Non-pigmented ciliary epithelial cell (primary cell): ENCODE data around the gene FAM110D.

Experiments used
- DNase-seq: peaks from one replicate; pipeline ENCODE4 v3.0.0-alpha.2; 2010; ENCODE audit warnings: low read depth

The FAM110D gene

DNA sequence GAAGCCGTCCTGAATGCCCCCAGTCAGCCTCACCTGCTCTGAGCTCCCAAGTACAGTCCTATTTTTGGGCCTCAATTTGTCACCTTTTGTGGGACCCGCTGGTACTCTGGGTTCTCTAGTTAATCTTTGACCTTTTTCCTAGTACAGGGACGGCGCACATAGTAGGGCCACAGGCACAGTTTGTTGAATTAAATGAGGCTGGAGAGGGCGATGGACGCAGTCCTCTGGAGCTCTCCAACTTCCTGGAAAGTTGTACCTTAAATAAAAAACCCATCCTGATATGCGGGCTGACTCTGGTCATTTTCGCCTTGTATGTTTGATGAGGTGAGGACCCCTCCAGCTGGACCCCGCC, 4.8 kb downstream of the FAM110D start:
- DNase-seq = no peak

DNA sequence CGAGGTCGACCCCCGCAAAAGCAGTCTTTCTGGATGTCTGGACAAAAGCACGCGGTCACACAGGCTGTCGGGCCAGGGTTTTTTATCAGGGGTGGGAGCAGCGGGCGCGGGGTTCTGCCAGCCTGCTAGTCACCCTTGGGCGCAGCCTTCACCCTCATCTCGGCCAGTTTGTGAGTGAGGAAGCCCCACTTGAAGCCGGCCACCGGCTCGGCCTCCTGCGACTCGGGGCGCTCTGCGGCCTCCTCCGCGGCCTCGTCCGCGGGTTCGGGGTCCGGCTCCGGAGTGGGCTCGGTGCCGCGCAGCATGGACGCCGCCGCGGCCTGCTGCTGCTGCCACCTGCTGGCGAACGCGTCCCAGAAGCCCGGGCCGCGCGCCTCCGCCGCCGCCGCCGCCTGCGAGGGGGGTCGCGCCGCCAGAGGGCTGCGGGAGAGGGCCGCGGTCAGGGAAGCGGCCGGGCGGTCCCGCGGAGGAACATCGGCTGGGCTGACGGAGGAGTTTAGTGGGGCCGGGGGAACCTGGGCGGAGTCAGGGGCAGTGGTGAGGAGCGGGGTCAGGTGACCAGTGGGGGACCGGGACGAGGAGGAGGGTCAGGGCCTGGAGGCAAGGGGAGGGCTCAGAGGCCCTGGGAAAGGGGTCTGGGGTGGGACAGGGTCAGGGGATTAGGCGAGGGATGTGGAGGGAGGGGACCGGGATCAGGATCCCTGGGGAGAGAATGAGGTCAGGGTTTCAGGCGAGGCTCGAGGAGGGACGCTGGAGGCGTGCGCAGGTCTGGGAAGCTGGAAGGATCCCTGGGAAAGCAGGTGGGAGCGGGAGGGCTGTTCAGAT, 5.4 kb downstream of the FAM110D start:
- DNase-seq = no peak

GRCh38 chr1:26164861-26165842, 6.3 kb downstream of the FAM110D start:
- no peak for DNase-seq

DNA sequence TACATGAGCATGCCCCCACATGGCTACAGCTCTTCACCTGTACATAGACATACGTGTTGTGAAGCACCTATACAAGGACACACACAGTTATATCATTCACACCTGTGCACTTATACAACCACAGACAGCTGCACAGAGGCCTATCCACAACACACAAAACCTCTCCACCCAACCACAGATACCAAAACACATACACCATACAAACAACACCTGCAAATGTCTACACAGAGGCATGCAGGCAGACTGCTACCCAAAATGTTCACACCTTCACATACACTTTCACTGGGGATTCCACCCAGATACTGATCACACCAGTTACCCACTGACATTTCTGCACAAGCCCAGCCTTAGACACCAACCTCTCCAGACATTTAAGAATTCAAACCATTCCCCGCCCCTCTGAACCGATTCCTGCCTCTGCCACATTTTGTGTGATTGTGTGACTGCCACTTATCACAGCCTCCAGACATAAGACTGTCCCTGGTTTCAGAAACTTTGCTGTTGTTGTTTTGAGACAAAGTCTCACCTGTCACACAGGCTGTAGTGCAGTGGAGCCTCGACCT, 7.9 kb downstream of the FAM110D start:
- DNase-seq = no peak

DNA sequence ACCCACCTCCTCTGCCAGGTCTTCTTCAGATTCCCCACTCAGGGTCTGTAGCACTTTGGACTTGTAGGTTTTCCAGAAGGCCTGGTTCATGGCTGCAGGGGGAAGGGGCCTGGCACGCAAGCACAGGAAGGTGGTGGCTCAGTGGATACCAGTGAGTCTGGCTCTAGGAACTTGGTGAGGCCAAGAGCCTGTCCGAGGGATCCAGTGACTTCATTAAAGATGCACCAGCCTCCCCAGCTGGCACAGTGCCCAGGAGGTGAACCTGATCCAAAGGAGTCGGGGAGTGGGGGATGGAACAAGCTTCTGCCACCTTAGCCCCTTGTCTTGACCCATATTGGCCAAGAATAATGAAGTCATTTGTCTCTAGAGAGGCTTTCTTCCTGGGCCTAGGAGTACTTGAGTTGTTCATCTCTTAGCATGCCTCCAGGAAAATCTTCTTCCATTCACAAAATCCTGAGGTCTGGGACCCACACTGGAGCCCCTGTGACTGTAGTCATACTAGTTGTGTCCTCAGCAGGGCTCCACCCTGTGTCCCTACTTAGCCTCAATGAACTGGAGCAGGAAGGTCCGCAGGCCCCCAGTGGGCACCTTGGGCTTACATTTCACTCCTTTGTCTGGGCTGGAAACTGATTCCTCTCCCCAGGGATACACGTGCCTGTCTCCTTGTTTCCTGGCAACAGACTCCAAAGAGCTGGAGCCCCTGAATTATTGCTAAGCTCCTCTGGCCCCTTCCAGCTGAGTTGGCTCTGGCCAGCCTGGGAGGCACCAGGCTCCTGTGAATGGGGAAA, 9.7 kb downstream of the FAM110D start, which contains the start of gene C1orf232:
Gene C1orf232, minus strand, starts transcription at position 554 of the 788 bp plus-strand sequence. Its CDS starts 464 bp downstream, at position 90.
- no peak for DNase-seq

DNA sequence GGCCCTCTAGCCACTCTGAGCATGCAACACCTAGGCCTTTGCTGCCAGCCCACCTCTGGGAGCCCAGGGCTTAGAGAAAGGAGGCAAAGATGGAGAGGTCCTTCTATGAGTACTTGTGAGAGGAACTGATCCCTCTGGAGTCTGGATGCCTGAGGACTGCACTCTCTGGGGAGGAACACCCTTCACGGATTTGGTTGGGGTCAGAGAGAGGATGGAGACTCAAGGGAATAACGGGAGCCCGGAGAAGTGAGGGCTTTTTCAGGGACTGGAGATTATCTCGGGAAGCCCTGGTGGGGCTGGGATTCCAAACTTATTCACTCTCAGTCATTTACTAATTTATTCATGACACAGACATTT, 10.3 kb downstream of the FAM110D start:
- no peak for DNase-seq

DNA sequence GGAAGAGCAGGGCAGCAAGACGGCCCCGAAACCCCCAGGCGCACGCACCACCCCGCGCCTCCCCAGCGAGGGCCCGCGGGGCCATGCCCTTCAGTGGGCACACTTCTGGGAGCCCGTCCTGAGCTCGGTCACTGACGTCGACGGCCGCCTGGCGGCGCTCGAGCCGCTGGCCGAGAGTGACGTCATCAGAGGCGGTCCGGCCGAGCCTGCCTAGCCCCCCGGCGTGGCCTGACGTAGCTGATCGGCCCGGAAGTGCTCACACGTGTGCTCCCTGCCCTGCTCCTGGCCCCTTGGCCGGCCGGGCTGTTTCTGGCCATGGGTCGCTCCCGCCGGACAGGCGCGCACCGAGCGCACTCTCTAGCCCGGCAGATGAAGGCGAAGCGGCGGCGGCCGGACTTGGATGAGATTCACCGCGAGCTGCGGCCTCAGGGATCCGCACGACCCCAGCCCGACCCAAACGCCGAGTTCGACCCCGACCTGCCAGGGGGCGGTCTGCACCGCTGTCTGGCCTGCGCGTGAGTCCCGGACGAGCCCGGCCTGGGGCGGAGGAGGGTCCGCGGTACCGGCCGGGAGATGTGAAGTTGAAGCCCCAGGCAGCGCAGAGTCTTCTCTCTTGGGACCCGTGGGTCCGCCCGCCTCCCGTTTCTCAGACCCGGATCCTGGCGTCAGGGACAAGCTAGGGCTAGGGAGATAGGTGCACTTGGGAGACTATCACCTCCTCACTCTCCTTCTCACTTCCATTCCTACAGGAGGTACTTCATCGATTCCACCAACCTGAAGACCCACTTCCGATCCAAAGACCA, 11.0 kb downstream of the FAM110D start, which contains the start of gene ZNF593:
Gene ZNF593, plus strand, starts transcription at position 240 of the 803 bp plus-strand sequence. Its CDS starts 76 bp downstream, at position 316.
- DNase-seq = peak; percentile 28

GRCh38 chr1:26170472-26170821, 11.6 kb downstream of the FAM110D start:
- no peak for DNase-seq

DNA sequence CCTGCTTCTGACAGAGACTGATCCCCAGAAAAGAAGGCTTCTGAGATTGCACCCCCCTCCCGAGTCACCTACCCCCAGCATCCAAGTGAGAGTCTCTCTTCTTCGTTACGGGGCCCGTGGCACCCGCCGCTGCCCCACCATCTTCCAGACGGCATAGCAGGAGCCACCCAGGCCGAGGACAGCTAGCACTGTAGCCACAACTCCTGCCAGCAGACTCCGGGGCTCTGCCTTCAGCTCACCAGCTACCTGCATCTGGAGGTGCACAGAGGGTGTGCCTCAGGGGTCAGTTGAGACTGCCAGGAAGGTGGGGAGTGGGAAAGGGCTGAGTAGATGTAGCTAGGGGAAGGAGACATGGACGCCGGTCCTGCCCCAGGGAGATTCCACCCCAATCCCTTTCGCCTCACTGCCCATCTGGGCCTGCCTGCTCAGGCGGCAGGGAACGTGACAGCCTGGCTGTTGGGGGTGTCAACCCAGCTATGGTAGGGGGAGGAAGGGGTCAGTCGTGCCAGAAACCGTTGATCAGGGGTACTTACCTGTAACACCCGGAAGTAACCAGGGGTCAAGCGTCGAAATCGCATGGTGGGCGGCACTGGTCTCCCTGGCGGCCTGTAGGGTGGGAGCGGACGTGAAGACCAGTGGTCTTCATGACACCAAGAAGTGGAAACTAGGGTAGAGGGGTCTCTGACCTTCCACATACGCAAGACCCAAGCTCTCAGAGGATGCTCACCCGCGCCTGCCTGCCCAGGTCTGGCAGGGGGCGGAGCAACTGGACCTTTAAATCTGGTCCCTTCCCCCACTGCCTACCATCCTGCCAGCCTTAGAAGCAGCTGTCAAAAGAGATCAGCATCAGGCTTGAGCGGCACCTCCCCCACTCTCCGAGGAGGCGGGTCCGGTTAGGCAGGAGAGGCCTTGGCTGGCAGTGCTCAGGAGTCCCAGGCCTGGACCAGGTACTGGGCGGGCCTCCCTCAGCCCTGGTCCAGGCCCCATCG, 12.5 kb downstream of the FAM110D start, which contains the start of gene ZNF593OS:
Gene ZNF593OS, minus strand, starts transcription at position 749 of the 989 bp plus-strand sequence. Its CDS starts 171 bp downstream, at position 578.
- DNase-seq = no peak

GRCh38 chr1:26175346-26175745, 16.5 kb downstream of the FAM110D start:
- DNase-seq = no peak

- DNase-seq = no peak
Measured at GRCh38 chr1:26177182-26177684, 18.4 kb downstream of the FAM110D start, which contains the start of gene CNKSR1. TSS of gene CNKSR1 (plus strand) at chr1:26177491. CDS start at chr1:26177548, 57 bp downstream.

GRCh38 chr1:26180010-26180506, 21.2 kb downstream of the FAM110D start:
- no peak for DNase-seq

DNA sequence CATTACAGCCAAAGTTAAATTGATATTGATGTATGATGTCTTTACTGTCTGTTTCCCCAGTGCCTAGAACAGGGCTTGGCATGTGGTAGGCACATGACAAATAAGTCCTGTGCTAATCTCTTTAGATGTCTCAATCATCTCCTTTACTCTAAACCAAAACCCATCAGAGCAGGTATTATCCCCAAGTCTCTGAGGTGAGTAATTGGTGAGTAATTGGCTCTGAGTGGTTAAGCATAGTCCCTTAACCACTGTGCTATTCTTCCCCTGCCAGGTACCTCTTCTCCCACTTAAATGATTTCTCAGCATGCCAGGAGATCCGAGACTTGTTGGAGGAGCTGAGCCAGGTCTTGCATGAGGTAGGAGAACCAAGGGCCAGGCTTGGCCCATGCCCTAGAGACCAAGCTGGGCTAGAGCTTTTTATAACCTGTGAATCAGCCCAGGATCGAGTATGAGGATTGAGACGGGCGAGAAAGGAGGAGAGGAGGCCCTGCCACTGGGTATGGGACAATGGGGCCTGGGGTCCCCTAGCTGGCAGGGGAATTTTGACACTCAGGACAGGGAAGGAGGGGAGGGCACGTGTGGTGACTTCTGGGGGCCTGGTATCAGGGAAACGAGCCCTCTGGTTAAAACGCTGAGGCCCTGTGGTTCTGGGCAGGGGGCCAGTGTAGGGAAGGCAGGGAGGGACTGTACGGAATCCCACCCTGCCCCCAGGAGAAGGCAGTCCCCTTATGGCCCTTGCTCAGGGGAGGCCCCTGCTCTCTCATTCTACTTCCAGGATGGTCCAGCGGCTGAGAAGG, 22.9 kb downstream of the FAM110D start:
- no peak for DNase-seq

GRCh38 chr1:26182383-26182696, 23.5 kb downstream of the FAM110D start:
- no peak for DNase-seq

GRCh38 chr1:26184086-26184485, 25.2 kb downstream of the FAM110D start:
- no peak for DNase-seq

GRCh38 chr1:26184883-26185282, 26.0 kb downstream of the FAM110D start:
- DNase-seq = no peak

DNA sequence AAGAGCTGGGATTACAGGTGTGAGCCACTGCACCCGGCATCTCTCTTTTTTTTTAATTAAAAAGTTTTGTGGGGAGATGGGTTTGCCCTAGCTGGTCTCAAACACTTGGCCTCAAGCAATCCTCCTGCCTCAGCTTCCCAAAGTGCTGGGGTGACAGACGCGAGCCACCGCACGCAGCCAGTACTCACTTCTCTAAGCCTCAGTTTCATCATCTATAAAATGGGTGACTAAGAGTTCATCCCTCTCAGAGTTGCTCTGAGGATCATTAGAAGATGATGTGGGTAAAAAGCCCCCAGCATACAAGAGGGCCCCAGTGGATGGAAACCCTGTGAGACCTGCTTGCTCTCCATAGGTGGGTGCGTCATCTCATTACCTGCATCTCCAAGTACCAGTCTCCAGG, 29.0 kb downstream of the FAM110D start:
- no peak for DNase-seq

- no peak for DNase-seq
Measured at GRCh38 chr1:26188477-26188876, 29.6 kb downstream of the FAM110D start.
